H9 (cell line): Measurements from ENCODE around the gene FAT1. TPM values are rescaled to one million over a fixed set of nuclear protein-coding genes. Genes with fewer than 3 reads are reported as not detected.

Experiments
- DNase-seq: peaks from one replicate; pipeline ENCODE4 v3.0.0-alpha.2; 2017
- H2AFZ ChIP-seq: one replicate; pipeline ENCODE4 v1.6.1; 2013; ENCODE audit warnings: mild to moderate bottlenecking, low read length, control low read depth, moderate library complexity
- H2AK5ac ChIP-seq: 2 replicates; pipeline ENCODE4 v1.6.1; 2013; ENCODE audit warnings: low read length, control low read depth, mixed read lengths; ENCODE audit not compliant: insufficient read length
- H2BK120ac ChIP-seq: one replicate; pipeline ENCODE4 v1.6.1; 2013; ENCODE audit warnings: low read depth, mild to moderate bottlenecking, low read length, control low read depth, inconsistent platforms; ENCODE audit not compliant: poor library complexity, severe bottlenecking
- H2BK12ac ChIP-seq: 2 replicates; pipeline ENCODE4 v1.6.1; 2013; ENCODE audit warnings: low read length, control low read depth, mixed read lengths, low read depth; ENCODE audit not compliant: insufficient read length
- H2BK15ac ChIP-seq: 2 replicates; pipeline ENCODE4 v1.6.1; 2013; ENCODE audit warnings: low read depth, low read length, control low read depth
- H2BK20ac ChIP-seq: one replicate; pipeline ENCODE4 v1.6.1; 2013; ENCODE audit warnings: low read depth, mild to moderate bottlenecking, low read length, control low read depth, inconsistent platforms; ENCODE audit not compliant: poor library complexity, severe bottlenecking
- H2BK5ac ChIP-seq: 2 replicates; pipeline ENCODE4 v1.6.1; 2013; ENCODE audit warnings: low read length, control low read depth, mixed read lengths; ENCODE audit not compliant: insufficient read length
- H3K14ac ChIP-seq: 2 replicates; pipeline ENCODE4 v1.6.1; 2013; ENCODE audit warnings: low read length, control low read depth; ENCODE audit not compliant: insufficient read depth
- H3K18ac ChIP-seq: 2 replicates; pipeline ENCODE4 v1.6.1; 2013; ENCODE audit warnings: low read depth, mild to moderate bottlenecking, mixed read lengths, low read length, control low read depth; ENCODE audit not compliant: insufficient read length
- H3K23ac ChIP-seq: 2 replicates; pipeline ENCODE4 v1.6.1; 2013; ENCODE audit warnings: low read length, control low read depth, mixed read lengths, low read depth; ENCODE audit not compliant: insufficient read length
- H3K23me2 ChIP-seq: 2 replicates; pipeline ENCODE4 v1.6.1; 2013; ENCODE audit warnings: low read depth, mild to moderate bottlenecking, mixed read lengths, low read length, control low read depth; ENCODE audit not compliant: insufficient read length, poor library complexity, severe bottlenecking
- H3K27ac ChIP-seq: 2 replicates; pipeline ENCODE4 v1.5.1; 2013; ENCODE audit warnings: low read length, control low read depth, mixed read lengths, low read depth; ENCODE audit not compliant: insufficient read length
- H3K27me3 ChIP-seq: 2 replicates; pipeline ENCODE4 v1.6.1; 2013; ENCODE audit warnings: low read length, control low read depth, inconsistent platforms; ENCODE audit not compliant: insufficient read depth
- H3K4ac ChIP-seq: 2 replicates; pipeline ENCODE4 v1.6.1; 2013; ENCODE audit warnings: low read depth, mild to moderate bottlenecking, control low read depth, inconsistent platforms, low read length, moderate library complexity
- H3K4me1 ChIP-seq: 2 replicates; pipeline ENCODE4 v1.6.1; 2013; ENCODE audit warnings: low read length, control low read depth, inconsistent platforms; ENCODE audit not compliant: insufficient read depth
- H3K4me2 ChIP-seq: 2 replicates; pipeline ENCODE4 v1.6.1; 2013; ENCODE audit warnings: low read length, control low read depth, mixed read lengths; ENCODE audit not compliant: insufficient read length, insufficient read depth
- H3K56ac ChIP-seq: 2 replicates; pipeline ENCODE4 v1.6.1; 2013; ENCODE audit warnings: low read depth, mild to moderate bottlenecking, mixed read lengths, low read length, control low read depth; ENCODE audit not compliant: insufficient read length
- H3K79me1 ChIP-seq: 2 replicates; pipeline ENCODE4 v1.6.1; 2013; ENCODE audit warnings: low read depth, mild to moderate bottlenecking, moderate library complexity, low read length, control low read depth, inconsistent platforms; ENCODE audit not compliant: insufficient read depth, poor library complexity, severe bottlenecking
- H3K79me2 ChIP-seq: 2 replicates; pipeline ENCODE4 v1.6.1; 2013; ENCODE audit warnings: low read length, control low read depth, inconsistent platforms; ENCODE audit not compliant: insufficient read depth
- H3K9ac ChIP-seq: 2 replicates; pipeline ENCODE4 v1.6.1; 2013; ENCODE audit warnings: low read length, control low read depth, mixed read lengths; ENCODE audit not compliant: insufficient read length; ENCODE audit errors: extremely low read depth
- H3K9me3 ChIP-seq: one replicate; pipeline ENCODE4 v1.6.1; 2013; ENCODE audit warnings: low read depth, low read length, inconsistent platforms; ENCODE audit not compliant: control insufficient read depth
- H3T11ph ChIP-seq: one replicate; pipeline ENCODE4 v1.6.1; 2013; ENCODE audit warnings: mild to moderate bottlenecking, low read length, control low read depth, inconsistent platforms
- H4K20me1 ChIP-seq: one replicate; pipeline ENCODE4 v1.6.1; 2013; ENCODE audit not compliant: control insufficient read depth, insufficient read length, insufficient read depth
- H4K5ac ChIP-seq: 2 replicates; pipeline ENCODE4 v1.6.1; 2013; ENCODE audit warnings: low read depth, mild to moderate bottlenecking, mixed read lengths, low read length, control low read depth; ENCODE audit not compliant: insufficient read length
- H4K8ac ChIP-seq: replicated peaks from 2 replicates; pipeline ENCODE4 v1.6.1; 2013; ENCODE audit warnings: low read length, control low read depth, mixed read lengths, low read depth; ENCODE audit not compliant: insufficient read length
- H4K91ac ChIP-seq: 2 replicates; pipeline ENCODE4 v1.6.1; 2013; ENCODE audit warnings: low read depth, mild to moderate bottlenecking, moderate library complexity, mixed read lengths, low read length, control low read depth; ENCODE audit not compliant: insufficient read length
- H3K27ac Mint-ChIP-seq, 3 experiments: 2 replicates in 2 of 3; 3 replicates in 1 of 3; pipeline ENCODE4 v1.8.0; 2020 to 2021; ENCODE audit warnings: mixed read lengths in 3 of 3, mild to moderate bottlenecking in 1 of 3, moderate library complexity in 1 of 3
- H3K27me3 Mint-ChIP-seq: 2 replicates; pipeline ENCODE4 v1.8.0; 2021; ENCODE audit warnings: low read depth, mild to moderate bottlenecking, moderate library complexity, mixed read lengths
- H3K36me3 Mint-ChIP-seq, 3 experiments: 2 replicates in 2 of 3; 3 replicates in 1 of 3; pipeline ENCODE4 v1.8.0; 2020 to 2021; ENCODE audit warnings: low read depth in 3 of 3, mixed read lengths in 3 of 3; ENCODE audit not compliant: insufficient read depth in 1 of 3
- H3K4me1 Mint-ChIP-seq, 2 experiments: 2 replicates each; pipeline ENCODE4 v1.8.0; 2020; ENCODE audit warnings: mixed read lengths in 2 of 2
- H3K4me3 Mint-ChIP-seq, 2 experiments: 2 replicates in 1 of 2; 3 replicates in 1 of 2; pipeline ENCODE4 v1.8.0; 2020 to 2021; ENCODE audit warnings: mild to moderate bottlenecking in 2 of 2, mixed read lengths in 2 of 2, moderate library complexity in 1 of 2
- H3K9me3 Mint-ChIP-seq, 2 experiments: 2 replicates in 1 of 2; 3 replicates in 1 of 2; pipeline ENCODE4 v1.8.0; 2020; ENCODE audit warnings: mild to moderate bottlenecking in 2 of 2, mixed read lengths in 2 of 2, moderate library complexity in 1 of 2
- CTCF ChIP-seq: fragments of 200-600 bp; sonication (generic); conservative IDR thresholded peaks from 3 replicates; pipeline ENCODE4 v1.8.0; 2021; ENCODE audit warnings: antibody characterized with exemption, mild to moderate bottlenecking
- WGBS: extraction: QIAGEN DNeasy Blood & Tissue Kit; methylation state at CpG from one replicate; pipeline ENCODE4 v1.1.7; 2013; ENCODE audit warnings: missing lambda C conversion rate, low lambda C conversion rate, mixed read lengths; ENCODE audit not compliant: insufficient read length; ENCODE audit errors: extremely low coverage; 5-methylcytosine and 5-hydroxymethylcytosine counted together
- total RNA-seq: library from RNA; stranded (reverse); gene quantifications from 2 replicates; pipeline ENCODE4 v1.2.1, GENCODE V29; 2021

FAT1 gene
- total RNA-seq, 1 experiment from 2014 or later = 173 TPM

GRCh38 chr4:186724058-186724863 lies 605 bp upstream of the FAT1 start:
- H3K79me2 ChIP-seq = peaks cover 5% of the 10 kb centered on the region
- H3K56ac ChIP-seq = no peak overlapping the region
- H4K8ac ChIP-seq = no peak overlapping the region
- H3T11ph ChIP-seq = no peak overlapping the region
- H3K4me1 ChIP-seq = no peaks in the 10 kb centered on the region; the same call in 1 of the 2 replicates
- H3K23ac ChIP-seq = no peak overlapping the region
- H3K4ac ChIP-seq = no peak overlapping the region; the same call in 1 of the 2 replicates
- H3K9ac ChIP-seq = peak overlapping the region; percentile 69
- peak; percentile 83 for DNase-seq
- TF ChIP-seq CTCF = no peak
- H2BK5ac ChIP-seq = no peak overlapping the region
- Mint-ChIP-seq H3K4me1 (peaks cover 35 to 46% of the 10 kb centered on the region in 2 experiments), H3K4me3 (peak overlapping the region; percentile 92 to 98), H3K27ac (peak overlapping the region; percentile 95 to 97 (median 97)), H3K36me3 (peaks cover 0 to 5% (median 0%) of the 10 kb centered on the region in 3 experiments; a peak in 2 of 7 replicates), H3K27me3 (peaks cover 11% of the 10 kb centered on the region), H3K9me3 (peaks cover 3 to 4% of the 10 kb centered on the region in 2 experiments; a peak in 3 of 5 replicates)
- peak overlapping the region; percentile 92 for H3K4me2 ChIP-seq
- no peaks in the 10 kb centered on the region for H3K9me3 ChIP-seq
- peaks cover 18% of the 10 kb centered on the region for H3K23me2 ChIP-seq
- H2BK15ac ChIP-seq = no peak overlapping the region
- no peak overlapping the region for H2AFZ ChIP-seq
- no peak overlapping the region for H2BK120ac ChIP-seq
- H2AK5ac ChIP-seq = no peak overlapping the region
- H3K79me1 ChIP-seq = no peaks in the 10 kb centered on the region
- H3K18ac ChIP-seq = peak overlapping the region; percentile 93
- no peak overlapping the region for H4K5ac ChIP-seq
- no peaks in the 10 kb centered on the region for H4K20me1 ChIP-seq
- peak overlapping the region; percentile 87 for H3K14ac ChIP-seq
- H4K91ac ChIP-seq = no peak overlapping the region
- no peaks in the 10 kb centered on the region; the same call in 1 of the 2 replicates for H3K27me3 ChIP-seq
- H3K27ac ChIP-seq = peak overlapping the region; percentile 64
- WGBS = no CpG with 5 or more reads among the region's 62 CpGs
- H2BK12ac ChIP-seq = no peak overlapping the region
- H2BK20ac ChIP-seq = peak overlapping the region; percentile 46
